ENCODE results near the gene KLHL15. TPM values are rescaled to one million over a fixed set of nuclear protein-coding genes. Genes with fewer than 3 reads are reported as not detected.

The KLHL15 gene
- total and polyA plus RNA-seq, 12 donors, result 1.2 to 7.9 (median 7.3) TPM

GRCh38 chrX:24017674-24018073, 9.3 kb downstream of the KLHL15 start:
- WGBS, 2 donors, result 94 to 95% methylated on average over 9 of the region's 9 CpGs
- H3K36me3 ChIP-seq, result peaks cover 0 to 2% (median 0%) of the 10 kb centered on the region in 9 donors
- ATAC-seq (no peak), DNase-seq (no peak)
- H3K4me1 ChIP-seq, result peaks cover 0 to 15% (median 0%) of the 10 kb centered on the region in 9 donors
- no peaks in the 10 kb centered on the region for H3K9me3 ChIP-seq
- intact Hi-C loops (cut with DNase I), result no loop called here
- H3K27me3 ChIP-seq, result peaks cover 0 to 92% (median 0%) of the 10 kb centered on the region in 7 donors
- no peak for TF ChIP-seq CTCF (IDR thresholded peaks at IDR 0.05)
- no peak overlapping the region for H3K27ac ChIP-seq
- H3K4me3 ChIP-seq, result no peak overlapping the region

GRCh38 chrX:24014388-24015018, 12.5 kb downstream of the KLHL15 start:
- H3K4me1 ChIP-seq, result peaks cover 0 to 6% (median 0%) of the 10 kb centered on the region in 9 donors
- DNase-seq, result no peak
- ATAC-seq, result peak in 5 of 8 donors; percentile 45 to 74 (median 61)
- TF ChIP-seq CTCF (IDR thresholded peaks at IDR 0.05), result no peak
- peaks cover 0 to 2% (median 0%) of the 10 kb centered on the region in 9 donors for H3K36me3 ChIP-seq
- H3K27ac ChIP-seq, result peak overlapping the region in 4 of 10 donors; percentile 7 to 35 (median 30)
- WGBS, 2 donors, result 28 to 37% methylated on average over 5 of the region's 5 CpGs
- no peak overlapping the region for H3K4me3 ChIP-seq
- intact Hi-C loops (cut with DNase I), result no loop called here
- no peaks in the 10 kb centered on the region for H3K9me3 ChIP-seq
- peaks cover 0 to 94% (median 0%) of the 10 kb centered on the region in 7 donors for H3K27me3 ChIP-seq

- H3K36me3 ChIP-seq, result peaks cover 0 to under 1% (median 0%) of the 10 kb centered on the region in 9 donors
- WGBS, 2 donors, result 86 to 100% methylated on average over 1 of the region's 1 CpG
- ATAC-seq, result no peak
- H3K27me3 ChIP-seq, result peaks cover 0 to 88% (median 0%) of the 10 kb centered on the region in 7 donors
- H3K9me3 ChIP-seq, result no peaks in the 10 kb centered on the region
- no peak overlapping the region for H3K27ac ChIP-seq
- H3K4me3 ChIP-seq, result no peak overlapping the region
- H3K4me1 ChIP-seq, result peaks cover 0 to 5% (median 0%) of the 10 kb centered on the region in 9 donors
- intact Hi-C loops (cut with DNase I), result no loop called here
- DNase-seq, result no peak
- no peak for TF ChIP-seq CTCF (IDR thresholded peaks at IDR 0.05)
These were observed 14.7 kb downstream of the KLHL15 start for GRCh38 chrX:24012266-24012665.

- TF ChIP-seq CTCF (IDR thresholded peaks at IDR 0.05), result no peak
- no peak overlapping the region for H3K27ac ChIP-seq
- no peaks in the 10 kb centered on the region for H3K9me3 ChIP-seq
- DNase-seq (no peak), ATAC-seq (no peak)
- intact Hi-C loops (cut with DNase I), result loop anchor here in 1 of 10 donors (10.0 kb wide), 1 partner anchor 81 kb away; no protein-coding TSS in a partner anchor
- peaks cover 0 to 17% (median 0%) of the 10 kb centered on the region in 9 donors for H3K36me3 ChIP-seq
- H3K4me1 ChIP-seq, result no peaks in the 10 kb centered on the region
- H3K4me3 ChIP-seq, result no peak overlapping the region
- peaks cover 0 to 68% (median 0%) of the 10 kb centered on the region in 7 donors for H3K27me3 ChIP-seq
- WGBS, 2 donors, result 92 to 93% methylated on average over 9 of the region's 9 CpGs
These were observed 21.1 kb downstream of the KLHL15 start for GRCh38 chrX:24005867-24006266.

All from heart right ventricle (tissue), 16 donors.